Neural progenitor cell (in vitro differentiated cells): ENCODE measurements around the gene RNASEH2C.

Source experiments
- CTCF ChIP-seq: fragments of 200-600 bp; sonication (generic); IDR thresholded peaks from 2 replicates; pipeline ENCODE4 v1.5.1; 2017; ENCODE audit warnings: antibody characterized with exemption, mild to moderate bottlenecking
- EZH2 ChIP-seq: fragments of 200-600 bp; sonication (generic); IDR thresholded peaks from 2 replicates; pipeline ENCODE4 v1.6.1; 2017; ENCODE audit warnings: antibody characterized with exemption, mild to moderate bottlenecking, moderate library complexity
- EZH2phosphoT487 ChIP-seq: fragments of 200-600 bp; sonication (generic); IDR thresholded peaks from 2 replicates; pipeline ENCODE4 v1.6.1; 2017; ENCODE audit warnings: antibody characterized with exemption

- no peak for TF ChIP-seq CTCF
- no peak for TF ChIP-seq EZH2
- no peak for TF ChIP-seq EZH2phosphoT487
Observed at GRCh38 chr11:65736810-65737209, 16.2 kb upstream of the RNASEH2C start.
